ENCODE data around the gene C13orf46.

The C13orf46 gene

GRCh38 chr13:113954046-113954835 is 19.6 kb downstream of the C13orf46 start:
- DNase-seq (ENCODE audit: low spot score), result no peak

- no peak for DNase-seq (ENCODE audit: low spot score)
These were observed 20.3 kb downstream of the C13orf46 start for GRCh38 chr13:113953561-113953960.

- no peak for DNase-seq (ENCODE audit: low spot score)
These were observed 20.8 kb downstream of the C13orf46 start for GRCh38 chr13:113952983-113953520.

- DNase-seq (ENCODE audit: low spot score), result no peak
These were observed 21.5 kb downstream of the C13orf46 start for GRCh38 chr13:113952151-113952982.

- peak; percentile 34 for DNase-seq (ENCODE audit: low spot score)
These were observed 22.5 kb downstream of the C13orf46 start for GRCh38 chr13:113951246-113951999.

GRCh38 chr13:113950451-113951245 is 23.2 kb downstream of the C13orf46 start:
- DNase-seq (ENCODE audit: low spot score), result no peak

GRCh38 chr13:113949546-113949945 is 24.3 kb downstream of the C13orf46 start:
- no peak for DNase-seq (ENCODE audit: low spot score)

GRCh38 chr13:113948034-113948742 is 25.7 kb downstream of the C13orf46 start:
- no peak for DNase-seq (ENCODE audit: low spot score)

GRCh38 chr13:113947311-113948033 is 26.4 kb downstream of the C13orf46 start:
- no peak for DNase-seq (ENCODE audit: low spot score)

- no peak for DNase-seq (ENCODE audit: low spot score)
These were observed 27.3 kb downstream of the C13orf46 start for GRCh38 chr13:113946409-113947181.

- DNase-seq (ENCODE audit: low spot score), result no peak
These were observed 27.9 kb downstream of the C13orf46 start for GRCh38 chr13:113945857-113946408.

GRCh38 chr13:113943821-113944565 is 29.9 kb downstream of the C13orf46 start:
- no peak for DNase-seq (ENCODE audit: low spot score)

- no peak for DNase-seq (ENCODE audit: low spot score)
These were observed 31.2 kb downstream of the C13orf46 start for GRCh38 chr13:113942591-113943103.

- no peak for DNase-seq (ENCODE audit: low spot score)
These were observed 32.2 kb downstream of the C13orf46 start for GRCh38 chr13:113941571-113942191.

GRCh38 chr13:113939944-113940297 is 34.0 kb downstream of the C13orf46 start:
- DNase-seq (ENCODE audit: low spot score), result no peak

GRCh38 chr13:113939129-113939943 is 34.5 kb downstream of the C13orf46 start:
- no peak for DNase-seq (ENCODE audit: low spot score)

GRCh38 chr13:113938716-113939115 is 35.2 kb downstream of the C13orf46 start:
- DNase-seq (ENCODE audit: low spot score), result no peak

All from CD4-positive, alpha-beta T cell treated with Interleukin-15 for 4 hours (primary cell).